ENCODE measurements around the gene IFI6. TPM values are rescaled to one million over a fixed set of nuclear protein-coding genes. Genes with fewer than 3 reads are reported as not detected.
A peak's percentile ranks its signal among the peaks of the same experiment; 100 is the strongest.
"Not testable (repeated sequence)": the region's sequence is repeated elsewhere in the genome, so short reads cannot be mapped to it uniquely, and the experiment has no call there.

The IFI6 gene
- polyA plus RNA-seq, 1 experiment: 26.8 TPM

DNA sequence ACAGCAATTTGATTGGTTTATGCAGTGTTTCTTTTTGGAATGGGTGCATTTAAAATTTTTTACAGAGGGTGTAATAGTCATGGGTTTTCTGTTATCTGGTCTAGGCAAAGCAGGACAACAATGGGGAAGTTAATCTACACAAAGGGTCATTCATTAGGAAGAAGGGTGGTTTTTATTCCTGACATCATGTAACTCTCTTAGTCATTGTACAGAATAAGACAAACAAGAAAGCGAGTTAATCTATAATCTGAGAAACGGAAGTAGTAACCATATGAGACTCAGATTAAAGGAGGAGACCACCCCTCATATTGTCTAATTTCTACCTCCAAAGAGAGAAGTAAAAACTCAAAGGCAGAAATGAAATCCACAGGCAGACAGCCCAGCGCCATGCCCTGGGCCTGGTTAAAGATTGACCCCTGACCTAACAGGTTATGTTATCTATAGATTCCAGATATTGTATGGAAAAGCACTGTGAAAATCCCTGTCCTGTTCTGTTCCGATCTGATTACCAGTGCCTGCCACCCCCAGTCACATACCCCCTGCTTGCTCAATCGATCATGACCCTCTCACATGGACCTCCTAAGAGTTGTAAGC, 10.5 kb upstream of the IFI6 start:
- DNase-seq (ENCODE audit: low read depth, low spot score): no peak
- CTCF ChIA-PET: interaction anchor here (1.6 kb wide), 1 partner anchor 37 kb away, joined by 3 read pairs; no protein-coding TSS in a partner anchor

DNA sequence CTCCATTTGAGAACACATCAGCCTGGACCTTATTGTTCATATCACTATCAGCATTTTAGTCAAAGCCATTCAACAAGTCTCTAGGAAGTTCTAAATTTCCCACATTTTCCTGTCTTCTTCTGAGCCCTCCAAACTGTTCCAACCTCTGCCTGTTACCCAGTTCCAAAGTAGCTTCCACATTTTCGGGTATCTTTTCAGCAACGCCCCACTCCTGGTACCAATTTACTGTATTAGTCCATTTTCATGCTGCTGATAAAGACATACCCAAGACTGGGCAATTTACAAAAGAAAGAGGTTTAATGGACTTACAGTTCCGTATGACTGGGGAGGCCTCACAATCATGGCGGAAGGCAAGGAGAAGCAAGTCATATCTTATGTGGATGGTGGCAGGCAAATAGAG, 9.6 kb upstream of the IFI6 start:
- DNase-seq (ENCODE audit: low read depth, low spot score); H3K27ac ChIP-seq (ENCODE audit: low read depth, low read length); POLR2A ChIA-PET; H3K4me3 ChIP-seq (ENCODE audit: low read depth, low read length): not testable (repeated sequence)
- peaks cover 12% of the 10 kb centered on the region for H3K9me3 ChIP-seq (ENCODE audit: control insufficient read depth, insufficient read depth, low read length)
- CTCF ChIA-PET: interaction anchor here (1.6 kb wide), 1 partner anchor 38 kb away, joined by 3 read pairs; no protein-coding TSS in a partner anchor
- peaks cover 16% of the 10 kb centered on the region for H3K27me3 ChIP-seq (ENCODE audit: control insufficient read depth, insufficient read depth, low read length)

More for the DNA sequence above, 10.5 kb upstream of the IFI6 start:
- Histone ChIP-seq H3K27me3 (ENCODE audit: control insufficient read depth, insufficient read depth, low read length) (peaks cover 25% of the 10 kb centered on the region), H3K27ac (ENCODE audit: low read depth, low read length) (no peak overlapping the region), H3K4me3 (ENCODE audit: low read depth, low read length) (no peak overlapping the region), H3K9me3 (ENCODE audit: control insufficient read depth, insufficient read depth, low read length) (peaks cover 14% of the 10 kb centered on the region)
- TF ChIP-seq, protein P1, sequence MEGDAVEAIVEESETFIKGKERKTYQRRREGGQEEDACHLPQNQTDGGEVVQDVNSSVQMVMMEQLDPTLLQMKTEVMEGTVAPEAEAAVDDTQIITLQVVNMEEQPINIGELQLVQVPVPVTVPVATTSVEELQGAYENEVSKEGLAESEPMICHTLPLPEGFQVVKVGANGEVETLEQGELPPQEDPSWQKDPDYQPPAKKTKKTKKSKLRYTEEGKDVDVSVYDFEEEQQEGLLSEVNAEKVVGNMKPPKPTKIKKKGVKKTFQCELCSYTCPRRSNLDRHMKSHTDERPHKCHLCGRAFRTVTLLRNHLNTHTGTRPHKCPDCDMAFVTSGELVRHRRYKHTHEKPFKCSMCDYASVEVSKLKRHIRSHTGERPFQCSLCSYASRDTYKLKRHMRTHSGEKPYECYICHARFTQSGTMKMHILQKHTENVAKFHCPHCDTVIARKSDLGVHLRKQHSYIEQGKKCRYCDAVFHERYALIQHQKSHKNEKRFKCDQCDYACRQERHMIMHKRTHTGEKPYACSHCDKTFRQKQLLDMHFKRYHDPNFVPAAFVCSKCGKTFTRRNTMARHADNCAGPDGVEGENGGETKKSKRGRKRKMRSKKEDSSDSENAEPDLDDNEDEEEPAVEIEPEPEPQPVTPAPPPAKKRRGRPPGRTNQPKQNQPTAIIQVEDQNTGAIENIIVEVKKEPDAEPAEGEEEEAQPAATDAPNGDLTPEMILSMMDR (IDR thresholded peaks at IDR 0.05; ENCODE audit: low read depth, low read length): no peak
- POLR2A ChIA-PET: no interaction called here

DNA sequence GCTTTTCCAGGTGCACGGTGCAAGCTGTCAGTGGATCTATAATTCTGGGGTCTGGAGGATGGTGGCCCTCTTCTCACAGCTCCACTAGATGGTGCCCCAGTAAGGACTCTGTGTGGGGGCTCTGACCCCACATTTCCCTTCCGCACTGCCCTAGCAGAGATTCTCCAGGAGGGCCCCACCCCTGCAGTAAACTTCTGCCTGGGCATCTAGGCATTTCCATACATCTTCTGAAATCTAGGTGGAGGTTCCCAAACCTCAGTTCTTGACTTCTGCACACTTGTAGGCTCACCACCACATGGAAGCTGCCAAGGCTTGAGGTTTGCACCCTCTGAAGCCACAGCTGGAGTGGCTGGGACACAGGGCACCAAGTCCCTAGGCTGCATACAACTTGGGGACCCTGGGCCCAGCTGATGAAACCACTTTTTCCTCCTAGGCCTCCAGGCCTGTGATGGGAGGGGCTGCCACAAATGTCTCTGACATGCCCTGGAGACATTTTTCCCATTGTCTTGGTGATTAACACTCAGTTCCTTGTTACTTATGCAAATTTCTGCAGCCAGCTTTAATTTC, 8.3 kb upstream of the IFI6 start:
- POLR2A ChIA-PET; CTCF ChIA-PET; DNase-seq (ENCODE audit: low read depth, low spot score); H3K4me3 ChIP-seq (ENCODE audit: low read depth, low read length); H3K27me3 ChIP-seq (ENCODE audit: control insufficient read depth, insufficient read depth, low read length); H3K27ac ChIP-seq (ENCODE audit: low read depth, low read length): not testable (repeated sequence)
- peaks cover 11% of the 10 kb centered on the region for H3K9me3 ChIP-seq (ENCODE audit: control insufficient read depth, insufficient read depth, low read length)

DNA sequence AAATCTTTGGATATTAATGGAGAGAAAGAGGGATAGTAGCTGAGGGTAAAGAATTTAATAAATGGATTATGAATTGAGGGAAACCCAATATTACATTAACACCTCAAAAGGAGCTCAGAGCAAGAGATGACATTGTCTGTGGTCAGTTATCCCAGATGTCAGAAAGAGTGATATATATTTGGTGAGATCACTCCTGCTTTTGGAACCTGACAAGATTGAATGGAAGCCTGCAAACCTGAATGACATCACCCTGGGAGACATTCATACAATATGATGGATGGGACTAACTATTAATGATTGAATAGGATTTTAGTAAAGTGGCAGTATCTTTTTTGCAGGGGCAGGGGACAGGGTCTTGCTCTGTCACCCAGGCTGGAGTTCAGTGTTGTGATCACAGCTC, 6.8 kb upstream of the IFI6 start:
- Histone ChIP-seq H3K9me3 (ENCODE audit: control insufficient read depth, insufficient read depth, low read length) (peaks cover 11% of the 10 kb centered on the region), H3K4me3 (ENCODE audit: low read depth, low read length) (no peak overlapping the region), H3K27me3 (ENCODE audit: control insufficient read depth, insufficient read depth, low read length) (no peaks in the 10 kb centered on the region), H3K27ac (ENCODE audit: low read depth, low read length) (no peak overlapping the region)
- CTCF ChIA-PET: interaction anchor here (0.6 to 1.2 kb wide), 2 partner anchors 40 to 47 kb away, joined by 3 to 4 read pairs; partner anchors contain the start of gene FAM76A
- TF ChIP-seq, protein P1 (IDR thresholded peaks at IDR 0.05; ENCODE audit: low read depth, low read length): no peak
- DNase-seq (ENCODE audit: low read depth, low spot score): no peak
- POLR2A ChIA-PET: interaction anchor here (0.6 kb wide), 1 partner anchor 41 kb away, joined by 6 read pairs; no protein-coding TSS in a partner anchor

DNA sequence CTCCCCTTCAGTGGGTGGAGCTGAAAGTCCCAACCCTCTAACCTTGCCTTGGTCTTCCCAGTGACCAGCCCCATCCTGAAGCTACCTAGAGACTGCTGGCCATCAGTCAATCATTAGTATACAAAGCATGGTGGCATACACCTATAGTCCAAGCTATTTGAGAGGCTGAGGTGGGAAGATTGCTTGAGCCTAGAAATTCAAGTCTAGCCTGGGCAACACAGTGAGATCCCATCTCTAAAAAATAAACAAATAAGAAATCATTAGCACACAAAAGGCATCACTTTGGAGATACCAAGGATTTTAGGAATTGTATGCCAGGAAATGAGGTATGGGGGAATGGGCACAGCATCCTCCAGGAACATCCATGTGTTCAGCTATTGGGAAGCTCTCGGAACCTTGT, 4.4 kb upstream of the IFI6 start:
- Histone ChIP-seq H3K4me3 (ENCODE audit: low read depth, low read length) (no peak overlapping the region), H3K27ac (ENCODE audit: low read depth, low read length) (no peak overlapping the region), H3K27me3 (ENCODE audit: control insufficient read depth, insufficient read depth, low read length) (no peaks in the 10 kb centered on the region), H3K9me3 (ENCODE audit: control insufficient read depth, insufficient read depth, low read length) (peaks cover 11% of the 10 kb centered on the region)
- ChIA-PET POLR2A (no interaction called here), CTCF (no interaction called here)
- TF ChIP-seq, protein P1 (IDR thresholded peaks at IDR 0.05; ENCODE audit: low read depth, low read length): no peak
- no peak for DNase-seq (ENCODE audit: low read depth, low spot score)

DNA sequence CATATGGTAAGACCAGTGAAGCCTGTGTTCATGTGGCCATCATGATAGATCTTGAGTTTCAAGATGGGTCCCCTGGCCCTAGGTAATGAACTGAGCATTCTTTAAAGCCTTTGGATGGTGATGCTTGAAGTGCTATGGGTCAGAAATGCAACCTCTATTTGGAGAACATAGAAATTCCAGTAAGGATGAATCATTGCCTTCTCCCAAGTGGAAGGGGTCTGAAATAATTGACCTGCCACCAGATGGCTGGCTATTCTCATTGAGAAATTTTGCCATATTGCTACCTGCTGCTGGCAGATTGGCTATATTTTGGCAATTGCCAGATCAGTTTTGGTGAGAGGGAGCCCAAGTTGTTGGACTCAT, 739 bp upstream of the IFI6 start:
- POLR2A ChIA-PET: interaction anchor here (0.5 to 2.1 kb wide), 3 partner anchors 53 to 342 kb away, joined by 4 to 14 read pairs (median 5); partner anchors contain the start of genes FAM76A and STX12
- DNase-seq (ENCODE audit: low read depth, low spot score): no peak
- peak overlapping the region; percentile 85 for H3K27ac ChIP-seq (ENCODE audit: low read depth, low read length)
- H3K4me3 ChIP-seq (ENCODE audit: low read depth, low read length): peak overlapping the region; percentile 61
- no peaks in the 10 kb centered on the region for H3K27me3 ChIP-seq (ENCODE audit: control insufficient read depth, insufficient read depth, low read length)
- no peaks in the 10 kb centered on the region for H3K9me3 ChIP-seq (ENCODE audit: control insufficient read depth, insufficient read depth, low read length)
- CTCF ChIA-PET: interaction anchor here (1.0 to 1.3 kb wide), 3 partner anchors 53 to 116 kb away, joined by 3 to 7 read pairs (median 6); partner anchors contain the start of gene FAM76A
- TF ChIP-seq, protein P1 (IDR thresholded peaks at IDR 0.05; ENCODE audit: low read depth, low read length): no peak
